GM21717 (cell line): ENCODE measurements around the gene CACNA1E.
A peak's percentile ranks its signal among the peaks of the same experiment; 100 is the strongest.

Source experiments
- ATAC-seq: cut with Tn5 transposase; IDR thresholded peaks from one replicate; pipeline ENCODE4 v1.9.1; 2021; ENCODE audit warnings: mild to moderate bottlenecking, moderate library complexity; ENCODE audit not compliant: unreplicated experiment

The CACNA1E gene

DNA sequence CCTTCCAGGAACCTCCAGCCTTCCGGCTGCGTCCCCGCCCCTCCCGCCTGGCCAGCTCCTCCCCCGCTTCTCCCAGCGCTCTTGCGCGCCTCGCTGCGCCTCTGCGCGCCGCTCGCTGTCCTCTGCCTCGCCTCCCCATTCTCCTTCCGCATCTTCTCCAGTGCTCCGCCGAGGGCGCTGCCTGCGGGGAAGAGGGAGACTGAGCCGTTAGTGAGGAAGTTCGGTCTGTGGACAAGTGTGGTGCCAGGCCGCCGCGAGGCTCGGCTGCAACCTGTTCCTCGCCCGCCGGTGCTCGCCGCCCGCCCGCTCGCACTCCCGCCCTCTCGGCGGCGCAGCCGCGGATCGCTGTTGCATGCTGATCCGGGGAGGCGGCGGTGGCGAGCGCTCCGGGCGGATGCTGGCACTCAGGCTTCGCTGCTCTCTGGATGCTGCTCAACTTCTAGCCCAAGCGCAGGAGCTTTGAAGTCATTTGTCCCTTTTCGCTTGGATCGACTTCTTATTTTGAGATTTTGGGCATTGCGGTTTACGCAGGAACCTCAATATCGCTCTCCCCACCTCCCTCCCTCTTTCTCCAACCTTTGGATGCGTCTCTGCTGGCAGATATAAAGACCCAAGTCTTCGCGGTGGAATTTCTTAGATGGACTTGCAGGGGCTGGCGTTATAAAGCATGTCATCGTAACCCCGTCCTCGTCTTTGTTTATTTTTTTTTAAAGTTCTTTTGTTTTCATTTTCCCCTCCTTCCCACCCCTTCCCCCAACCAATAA is 614 bp upstream of the CACNA1E start:
- peak; percentile 39 for ATAC-seq

DNA sequence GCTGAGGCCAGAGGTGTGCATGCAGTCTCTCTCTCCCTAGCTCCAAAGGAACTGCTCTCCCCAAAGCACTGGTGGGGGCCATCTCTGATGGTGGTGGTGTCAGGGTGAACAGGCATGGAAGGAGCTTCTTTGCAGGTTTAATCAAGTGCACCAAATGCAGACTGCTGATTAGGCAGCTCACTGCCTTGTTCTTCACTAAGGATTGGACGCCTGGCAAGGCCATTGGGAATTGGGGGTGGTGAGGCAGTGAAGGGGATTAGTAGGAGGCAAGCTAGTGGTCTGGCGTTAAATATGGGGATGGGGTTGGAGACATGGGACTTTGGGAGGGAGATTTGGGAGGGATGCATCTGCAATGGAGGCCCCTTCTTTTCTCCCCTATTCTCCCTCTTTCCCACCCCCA is 1.5 kb downstream of the CACNA1E start:
- no peak for ATAC-seq

DNA sequence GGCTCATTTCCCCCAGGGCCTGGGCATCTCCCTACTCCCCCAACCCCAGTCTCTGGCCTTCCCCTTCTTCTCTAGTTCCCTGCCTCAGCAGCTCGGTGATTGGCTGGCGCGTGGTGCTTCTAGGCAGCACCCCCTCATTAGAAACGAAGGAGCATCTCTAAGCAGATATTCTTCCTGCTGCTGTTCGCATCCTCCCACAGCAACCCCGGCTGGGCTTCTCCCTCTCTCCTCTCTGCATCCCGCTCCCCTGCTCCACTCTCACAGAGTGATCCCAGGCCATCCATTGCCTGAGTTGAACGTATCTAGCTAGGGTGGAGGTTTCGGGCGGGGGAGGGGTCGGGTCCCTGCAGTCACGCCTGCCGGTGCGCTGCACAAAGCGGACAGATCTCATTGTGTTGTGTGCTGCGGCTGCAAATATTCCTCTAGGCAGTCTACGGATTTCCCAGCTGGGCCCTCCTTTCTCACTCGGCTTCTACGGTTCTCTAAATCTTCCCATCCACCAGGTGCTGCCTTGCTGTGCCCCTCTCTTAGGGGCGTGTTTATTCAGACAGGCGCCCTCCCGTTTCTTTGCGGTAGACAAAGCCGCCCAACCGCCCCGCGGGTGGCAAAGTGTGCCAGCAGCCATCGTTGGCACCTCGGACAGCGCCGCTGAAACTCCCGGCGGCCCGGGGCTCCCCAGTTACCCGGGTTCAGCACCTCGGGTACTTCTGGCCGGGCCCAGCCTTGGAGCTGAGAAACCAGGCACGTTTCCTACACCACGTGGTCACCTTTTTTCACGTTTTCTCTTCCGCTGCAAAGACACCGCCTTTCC is 2.2 kb downstream of the CACNA1E start:
- ATAC-seq, result peak; percentile 37

DNA sequence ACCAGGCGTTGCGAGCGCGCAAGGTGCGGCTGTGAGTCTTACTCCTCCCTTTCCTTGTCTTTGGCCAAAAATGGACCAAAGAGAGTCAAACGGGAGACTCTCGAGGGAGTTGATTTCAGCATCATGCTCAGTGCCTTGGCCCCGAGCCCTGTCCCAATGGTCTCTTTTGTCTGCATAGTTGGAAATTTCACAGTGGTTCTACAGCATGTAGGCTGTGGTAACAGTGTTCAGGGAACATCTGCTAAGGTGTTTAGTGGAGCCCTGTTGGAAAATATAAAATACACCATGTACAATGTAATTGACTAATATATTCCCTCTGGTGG is 2.7 kb downstream of the CACNA1E start:
- ATAC-seq, result no peak

DNA sequence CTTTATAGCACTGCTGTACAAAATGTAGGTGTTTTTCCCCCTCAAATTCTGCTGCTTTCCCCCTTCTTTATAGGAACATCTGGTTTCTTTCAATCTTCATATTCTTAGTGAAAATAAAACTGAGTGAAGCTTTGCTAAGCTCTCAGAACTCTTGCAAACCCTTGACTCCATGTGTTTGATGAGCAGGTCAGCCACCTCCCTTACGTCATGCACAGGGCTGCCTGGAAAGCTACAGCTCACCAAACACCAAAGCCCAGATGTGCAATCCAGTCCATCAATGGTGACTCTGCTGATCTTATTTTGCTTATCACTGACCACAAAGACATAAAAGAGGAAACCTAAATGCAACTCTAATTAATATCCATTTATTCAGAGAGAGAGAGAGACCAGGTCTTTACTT is 5.5 kb downstream of the CACNA1E start:
- no peak for ATAC-seq

DNA sequence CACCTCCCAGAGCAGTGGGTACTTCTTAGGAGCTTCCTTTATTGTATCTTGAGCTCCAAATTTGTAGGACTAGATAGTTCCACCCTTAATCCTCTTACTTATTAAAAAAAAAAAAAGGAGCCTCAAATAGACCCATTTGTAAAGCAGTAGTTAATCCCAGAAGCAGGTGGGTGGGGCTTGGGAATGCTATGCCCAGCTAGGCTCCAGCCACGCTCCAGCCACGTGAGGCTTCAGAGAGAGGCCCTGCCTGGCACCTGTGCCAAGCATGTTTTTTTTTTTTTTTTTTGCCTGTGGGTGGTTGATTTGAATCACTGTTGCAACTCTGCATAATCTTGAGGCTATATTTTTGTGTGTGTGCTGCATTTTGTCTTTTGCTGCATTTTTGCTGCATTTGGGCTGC is 7.0 kb downstream of the CACNA1E start:
- ATAC-seq, result no peak

DNA sequence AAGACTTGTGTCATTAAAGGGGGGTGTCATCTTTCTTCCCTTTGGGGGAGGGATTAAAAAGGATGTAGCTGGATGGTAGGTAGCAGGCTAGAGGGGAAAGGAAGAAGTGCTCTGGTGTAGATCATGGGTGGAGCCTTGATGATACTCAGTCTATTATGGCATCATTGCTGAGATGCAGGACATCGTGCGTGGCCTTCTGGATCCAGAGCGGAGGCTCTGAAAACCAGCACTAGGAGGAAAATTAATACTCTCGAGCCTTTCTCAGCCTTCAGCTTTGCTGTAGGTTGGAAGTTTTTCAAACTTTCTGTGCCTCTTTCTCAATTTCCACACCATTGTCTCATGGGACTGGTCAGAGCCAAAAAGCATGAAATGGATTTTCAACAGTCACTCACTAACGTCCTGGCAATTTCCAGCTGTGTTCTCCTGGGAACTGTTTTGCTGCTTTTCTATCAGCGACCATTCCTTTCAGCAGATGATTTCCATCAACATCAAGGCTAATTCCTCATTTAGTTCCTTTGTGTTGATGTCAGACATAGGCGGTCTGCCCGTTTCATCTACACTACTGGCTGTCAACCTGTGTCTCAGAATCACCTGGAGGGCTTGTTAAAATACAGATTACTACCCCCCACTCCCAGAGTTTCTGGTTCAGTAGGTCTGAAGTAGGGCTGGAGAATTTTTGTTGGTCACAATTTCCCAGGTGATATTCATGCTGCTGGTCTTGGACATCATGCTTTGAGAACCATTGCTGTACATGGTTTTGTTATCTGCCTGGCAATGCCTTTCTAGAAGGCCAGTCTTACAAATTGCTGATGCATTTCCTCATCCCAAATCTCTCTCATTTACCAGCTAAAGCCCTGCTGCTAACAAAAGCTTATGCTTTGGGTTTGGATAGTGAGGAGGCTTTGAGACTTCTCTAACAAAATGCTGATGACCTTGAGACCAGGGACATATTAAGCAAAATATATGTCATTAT is 7.7 kb downstream of the CACNA1E start:
- no peak for ATAC-seq

DNA sequence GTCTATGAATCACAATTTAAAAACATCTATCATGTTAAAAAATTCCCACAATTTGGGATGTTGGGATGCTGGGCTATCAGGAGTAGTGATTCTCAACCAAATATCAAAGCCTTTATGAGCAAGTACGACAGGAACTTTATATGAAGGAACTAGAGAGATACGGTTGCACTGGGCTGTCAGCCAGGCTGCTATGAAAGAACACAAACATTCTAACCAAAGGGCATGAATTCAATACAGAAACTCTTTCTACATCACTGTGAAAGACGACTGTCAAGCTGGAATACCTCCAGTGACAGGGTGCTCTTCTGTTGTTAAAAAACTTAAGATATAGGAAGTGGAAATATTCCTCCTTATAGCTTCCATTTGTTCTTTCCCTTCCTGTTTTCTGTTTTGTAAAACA is 9.8 kb downstream of the CACNA1E start:
- ATAC-seq, result no peak

DNA sequence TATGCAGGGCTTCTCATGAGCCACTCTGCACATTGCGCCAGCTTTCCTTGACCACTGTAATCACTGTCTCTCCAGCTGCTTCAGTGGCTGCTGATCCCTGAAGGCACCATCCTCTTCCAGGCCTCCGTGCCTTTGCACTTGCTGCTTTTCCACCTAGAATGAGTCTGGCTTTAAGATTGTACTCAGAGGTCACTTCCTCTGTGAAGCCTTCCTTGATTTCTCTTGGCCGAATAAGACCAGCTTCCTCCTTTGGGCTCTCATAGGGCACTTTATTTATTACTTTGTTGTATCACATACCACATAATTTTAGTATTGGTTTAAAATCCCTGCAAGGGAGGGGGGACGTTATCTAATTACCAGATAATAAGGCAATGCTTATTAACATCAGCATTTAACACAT is 10.6 kb downstream of the CACNA1E start:
- ATAC-seq, result no peak

DNA sequence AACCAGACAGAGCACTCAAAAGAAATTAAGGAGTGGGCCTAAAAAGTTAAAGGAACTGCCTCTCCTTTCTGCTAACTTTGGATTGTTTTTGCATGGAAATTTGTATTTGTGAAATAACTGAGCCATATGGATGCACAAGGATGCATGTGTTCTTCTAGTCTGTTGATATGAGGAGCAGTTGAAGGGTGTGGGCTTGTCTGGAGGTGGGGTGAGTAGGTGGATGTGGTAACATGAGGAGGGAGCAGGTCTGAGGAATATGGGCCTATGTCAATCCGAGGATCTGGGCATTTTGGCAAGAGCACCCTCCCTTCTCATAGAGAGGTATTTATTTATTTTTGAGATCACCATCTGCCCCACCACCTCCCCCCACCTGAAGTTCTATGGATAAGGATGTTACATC is 13.4 kb downstream of the CACNA1E start:
- ATAC-seq, result no peak

DNA sequence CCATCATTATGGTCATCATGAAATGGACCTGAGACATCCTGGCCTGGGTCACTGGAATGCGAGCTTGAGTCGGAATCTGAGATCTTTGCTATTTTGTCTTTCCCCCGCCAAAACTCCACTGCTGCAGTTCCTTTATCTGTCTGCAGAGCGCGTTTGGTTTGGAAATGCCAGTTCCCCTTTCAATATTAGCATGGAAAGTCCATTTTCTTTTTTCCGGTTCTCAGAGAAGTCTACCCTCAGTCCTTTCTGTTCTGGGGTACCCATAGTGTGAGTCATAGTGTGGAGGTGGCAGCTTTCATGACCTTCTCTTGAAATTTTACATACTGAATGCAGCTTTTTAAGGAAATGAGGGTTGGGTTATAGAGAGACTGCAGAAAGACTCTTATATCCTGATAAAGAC is 14.6 kb downstream of the CACNA1E start:
- peak; percentile 52 for ATAC-seq

DNA sequence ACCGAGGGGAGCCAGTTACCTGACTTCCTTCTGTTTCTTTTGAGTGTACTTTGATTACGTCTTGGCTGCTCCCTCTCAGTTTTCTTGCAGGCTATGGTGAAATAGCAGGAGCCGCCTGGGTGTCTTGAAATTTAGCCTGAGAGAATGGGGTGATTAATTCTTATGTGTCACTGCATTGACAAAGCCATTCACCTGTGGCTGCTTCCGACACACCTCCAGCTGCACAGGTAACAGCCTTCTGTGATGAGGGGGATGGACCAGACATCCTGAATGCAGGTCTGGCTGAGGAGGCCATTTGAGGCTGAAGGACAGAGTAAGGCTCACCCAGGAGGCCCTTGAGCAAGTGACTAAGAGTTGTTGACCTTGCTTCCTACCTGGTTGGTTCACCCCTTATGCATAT is 16.5 kb downstream of the CACNA1E start:
- no peak for ATAC-seq

DNA sequence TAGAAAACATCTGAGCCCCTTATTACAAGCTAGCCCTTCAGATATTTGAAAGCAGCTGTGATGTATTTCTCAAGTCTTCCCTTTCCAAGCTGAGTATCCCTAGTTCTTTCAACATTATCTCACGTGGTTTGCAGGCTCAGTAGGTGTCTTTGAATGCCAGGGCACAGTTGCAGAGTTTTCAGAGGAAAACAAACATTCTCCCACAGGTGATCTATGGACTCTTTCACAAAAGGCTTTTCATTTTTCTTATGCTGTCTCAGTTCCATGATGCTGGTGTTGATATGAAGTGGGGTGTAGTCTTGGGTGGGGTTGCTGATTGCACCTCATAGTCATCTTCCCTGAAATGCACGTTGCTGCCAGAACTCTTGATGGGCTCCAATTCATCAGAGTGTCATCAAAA is 17.3 kb downstream of the CACNA1E start:
- no peak for ATAC-seq

DNA sequence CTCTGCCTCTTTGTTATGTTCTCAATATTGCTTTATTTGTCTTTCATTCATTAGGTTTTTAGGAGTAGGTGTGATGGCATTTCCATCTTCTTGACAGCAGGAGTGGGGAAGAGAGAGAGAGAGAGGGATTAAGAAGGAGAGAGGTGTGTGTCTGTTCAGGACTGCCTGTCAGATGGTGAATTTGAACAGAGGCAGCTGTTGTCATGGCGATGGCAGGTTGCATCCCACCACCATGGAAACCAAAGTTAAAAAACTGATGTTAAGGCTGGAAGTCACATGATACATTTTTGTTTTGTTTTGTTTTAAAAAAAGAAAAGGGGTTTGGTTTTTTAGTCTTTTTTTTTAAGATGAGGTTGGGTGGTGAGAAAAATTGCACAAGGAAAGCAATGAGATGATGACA is 18.3 kb downstream of the CACNA1E start:
- no peak for ATAC-seq

DNA sequence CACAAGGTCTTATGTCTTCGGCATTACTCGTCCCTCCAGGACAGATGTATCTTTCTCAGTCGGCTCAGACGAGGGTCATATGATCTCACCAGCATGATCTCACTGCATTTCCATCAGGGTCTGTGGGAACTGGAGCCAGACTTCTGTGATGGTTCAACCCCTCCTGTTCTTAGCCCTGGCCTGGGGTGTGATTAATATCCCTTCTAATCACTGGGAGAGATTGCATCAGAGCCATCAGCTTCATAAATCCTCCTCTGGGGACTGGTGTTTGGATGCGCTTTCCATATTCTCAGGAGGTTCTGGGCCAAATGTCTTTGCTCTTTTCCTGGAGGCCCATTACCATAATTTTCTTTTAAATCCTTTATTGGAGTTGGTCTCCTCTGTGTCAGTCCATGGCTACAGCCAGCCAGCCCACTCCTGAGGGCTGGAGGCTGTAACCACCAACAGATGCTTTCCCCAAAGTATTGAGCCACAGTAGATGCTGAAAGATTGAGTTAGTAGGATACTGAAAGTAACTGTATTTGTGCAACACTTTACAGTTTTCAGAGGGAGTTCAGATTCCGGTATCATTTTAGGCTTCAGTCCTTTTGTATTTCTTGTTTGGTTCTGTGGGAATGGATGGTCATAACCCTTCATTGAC is 20.0 kb downstream of the CACNA1E start:
- ATAC-seq, result no peak

DNA sequence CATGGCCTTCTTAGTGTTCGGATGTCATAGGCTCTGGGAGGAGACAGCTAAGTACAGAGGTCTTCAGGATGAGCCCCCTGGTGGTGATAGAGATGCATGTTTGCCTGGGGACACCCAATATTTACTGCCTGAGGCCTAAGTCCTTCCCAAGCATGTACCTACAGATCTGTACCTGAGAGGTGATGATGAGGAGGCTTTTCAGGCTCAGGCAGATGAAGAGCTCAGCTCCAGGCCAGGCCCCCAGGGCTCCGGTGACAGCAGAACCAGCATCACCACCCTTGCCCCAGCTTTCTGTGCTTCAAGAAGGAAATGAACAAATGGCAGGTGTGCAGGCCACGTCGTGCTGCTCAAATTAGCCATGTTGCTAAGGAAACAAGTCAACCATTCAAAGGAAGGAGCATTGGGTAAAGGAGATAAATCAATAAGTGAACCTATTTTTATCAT is 21.1 kb downstream of the CACNA1E start:
- peak; percentile 44 for ATAC-seq

DNA sequence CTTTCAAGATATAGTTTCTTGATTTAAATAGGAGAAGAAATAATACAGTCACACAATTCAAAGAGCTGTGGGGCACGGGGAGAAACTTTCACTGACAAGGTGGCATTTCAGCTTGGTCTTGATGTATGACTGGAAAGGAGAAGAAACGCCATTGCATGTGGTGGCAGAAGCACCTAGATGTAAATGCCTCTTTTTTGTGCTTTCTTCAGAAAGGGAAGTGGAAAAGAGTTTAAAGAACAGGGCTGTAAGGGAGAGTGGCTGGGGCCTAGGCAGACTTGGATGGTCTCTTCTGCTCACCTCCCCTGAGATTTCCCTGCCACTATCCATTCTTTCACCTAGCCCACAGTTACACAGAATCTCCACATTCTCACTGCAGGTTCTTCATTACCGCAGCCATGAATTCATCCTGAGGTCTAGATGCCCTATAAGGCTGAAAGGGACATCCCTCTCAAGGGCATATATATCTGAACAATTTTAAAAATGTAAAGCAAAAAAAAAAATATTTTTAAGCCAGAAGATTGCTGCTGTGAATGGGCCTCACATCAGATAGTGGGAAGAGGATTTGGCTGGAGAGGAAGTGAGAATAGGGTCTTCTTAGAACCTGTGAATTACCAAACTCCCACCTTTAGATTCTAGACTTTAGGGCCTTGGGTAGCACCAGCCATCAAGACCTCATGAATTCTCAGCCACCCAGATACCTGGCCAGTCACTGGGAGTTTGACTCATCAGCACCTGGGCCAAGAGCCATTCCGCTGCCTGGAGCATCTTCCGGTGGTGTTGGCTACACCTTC is 23.4 kb downstream of the CACNA1E start:
- no peak for ATAC-seq

DNA sequence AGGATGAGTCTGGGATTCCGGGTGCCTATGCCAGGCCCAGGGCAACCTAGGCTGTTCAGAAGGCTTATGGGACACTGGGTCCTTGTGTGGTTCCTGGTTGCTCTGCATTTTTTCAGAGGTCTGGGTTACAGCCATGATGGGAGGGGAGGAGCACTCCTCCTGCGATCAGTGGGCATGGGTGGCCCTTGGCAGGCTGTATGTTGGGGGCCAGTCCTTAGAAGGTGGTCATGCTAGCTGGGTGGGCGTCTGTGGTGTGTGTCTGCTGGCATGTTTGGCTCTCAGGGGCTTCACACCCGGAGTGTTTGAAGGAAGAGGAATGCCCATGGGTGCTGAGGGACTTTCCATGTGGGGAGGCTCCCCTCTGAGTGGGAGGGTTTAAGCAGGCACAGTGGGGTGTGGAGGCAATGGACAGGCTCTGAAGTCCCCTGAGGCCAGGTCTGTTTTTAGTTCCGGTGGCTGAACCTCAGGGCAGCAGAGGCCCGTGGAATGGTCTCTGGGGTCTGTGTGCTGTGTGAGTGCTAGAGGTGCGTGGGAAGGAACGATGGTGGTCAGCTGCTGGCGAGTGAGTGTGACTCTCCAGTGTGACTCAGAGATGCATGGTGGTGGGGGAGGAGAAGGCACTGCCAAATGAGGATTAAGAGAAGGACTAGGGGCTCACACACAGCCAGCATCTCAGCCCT is 25.3 kb downstream of the CACNA1E start:
- ATAC-seq, result no peak

DNA sequence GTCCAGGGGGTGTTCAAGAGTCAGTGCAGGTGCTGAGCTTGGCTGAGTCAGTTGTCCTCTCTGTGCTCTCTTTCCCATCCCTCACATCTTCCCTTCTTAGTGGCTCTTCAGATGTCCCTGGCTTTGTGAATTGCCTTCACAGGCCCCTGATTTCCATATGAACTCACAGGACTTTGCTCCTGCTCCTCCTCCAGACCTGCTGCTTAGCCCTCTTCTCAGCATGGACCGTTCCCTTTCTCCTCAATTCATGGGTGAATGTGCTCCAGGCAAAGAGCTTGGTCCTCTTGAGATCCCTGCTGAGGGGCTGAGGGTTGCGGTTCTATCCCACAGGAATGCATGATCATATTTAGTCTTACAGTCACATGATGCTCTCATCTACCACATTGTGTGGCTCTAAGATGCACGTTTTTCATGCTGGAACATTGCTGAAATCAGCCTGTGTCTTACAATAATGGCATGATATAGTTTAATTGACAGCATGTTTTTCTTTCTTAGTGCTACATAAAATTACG is 30.5 kb downstream of the CACNA1E start:
- ATAC-seq, result no peak
